ENCODE measurements around the gene FBXO33.

- TF ChIP-seq EZH2 (IDR thresholded peaks at IDR 0.05; ENCODE audit: insufficient read depth, poor library complexity, severe bottlenecking) (no peak), EZH2phosphoT487 (IDR thresholded peaks at IDR 0.05; ENCODE audit: insufficient read depth, low read depth) (no peak)
Measured at GRCh38 chr14:39432619-39433451, 602 bp upstream of the FBXO33 start.

Data from GM23248 (cell line).